ENCODE measurements around the gene ZNF467.

DNA sequence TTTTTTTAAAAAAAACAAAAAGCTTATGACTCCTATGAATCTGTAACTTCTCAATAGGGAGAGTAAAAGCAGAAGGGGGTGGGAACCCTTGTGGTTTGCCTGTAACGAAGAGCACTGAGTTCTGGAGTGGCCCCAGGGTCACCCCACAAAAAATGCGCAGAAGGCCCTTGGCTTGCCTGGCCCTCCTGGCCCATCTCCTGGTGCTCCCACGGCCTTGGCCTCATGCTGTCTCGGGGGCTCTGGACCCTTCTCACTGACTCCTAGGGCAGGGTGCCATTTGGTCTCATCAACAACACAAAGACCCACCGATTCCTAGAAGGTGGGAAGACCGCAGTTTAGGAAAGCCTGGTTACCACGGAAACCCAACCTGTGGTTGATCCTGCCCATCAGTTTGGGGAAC is 40.8 kb downstream of the ZNF467 start:
- TF ChIP-seq EZH2phosphoT487 (IDR thresholded peaks at IDR 0.05; ENCODE audit: borderline replicate concordance) (no peak), EZH2 (IDR thresholded peaks at IDR 0.05) (no peak), POLR2A (IDR thresholded peaks at IDR 0.05; ENCODE audit: borderline replicate concordance, extremely low read depth, insufficient read depth, insufficient read length) (no peak)
- TF ChIP-seq, protein P1, sequence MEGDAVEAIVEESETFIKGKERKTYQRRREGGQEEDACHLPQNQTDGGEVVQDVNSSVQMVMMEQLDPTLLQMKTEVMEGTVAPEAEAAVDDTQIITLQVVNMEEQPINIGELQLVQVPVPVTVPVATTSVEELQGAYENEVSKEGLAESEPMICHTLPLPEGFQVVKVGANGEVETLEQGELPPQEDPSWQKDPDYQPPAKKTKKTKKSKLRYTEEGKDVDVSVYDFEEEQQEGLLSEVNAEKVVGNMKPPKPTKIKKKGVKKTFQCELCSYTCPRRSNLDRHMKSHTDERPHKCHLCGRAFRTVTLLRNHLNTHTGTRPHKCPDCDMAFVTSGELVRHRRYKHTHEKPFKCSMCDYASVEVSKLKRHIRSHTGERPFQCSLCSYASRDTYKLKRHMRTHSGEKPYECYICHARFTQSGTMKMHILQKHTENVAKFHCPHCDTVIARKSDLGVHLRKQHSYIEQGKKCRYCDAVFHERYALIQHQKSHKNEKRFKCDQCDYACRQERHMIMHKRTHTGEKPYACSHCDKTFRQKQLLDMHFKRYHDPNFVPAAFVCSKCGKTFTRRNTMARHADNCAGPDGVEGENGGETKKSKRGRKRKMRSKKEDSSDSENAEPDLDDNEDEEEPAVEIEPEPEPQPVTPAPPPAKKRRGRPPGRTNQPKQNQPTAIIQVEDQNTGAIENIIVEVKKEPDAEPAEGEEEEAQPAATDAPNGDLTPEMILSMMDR (IDR thresholded peaks at IDR 0.05 in 2 of 3, conservative IDR thresholded peaks at IDR 0.05 in 1 of 3; ENCODE audit: borderline replicate concordance in 1 of 3, insufficient read depth in 1 of 3, low read depth in 2 of 3, low read length in 2 of 3): no peak
- TF ChIP-seq, protein P2, sequence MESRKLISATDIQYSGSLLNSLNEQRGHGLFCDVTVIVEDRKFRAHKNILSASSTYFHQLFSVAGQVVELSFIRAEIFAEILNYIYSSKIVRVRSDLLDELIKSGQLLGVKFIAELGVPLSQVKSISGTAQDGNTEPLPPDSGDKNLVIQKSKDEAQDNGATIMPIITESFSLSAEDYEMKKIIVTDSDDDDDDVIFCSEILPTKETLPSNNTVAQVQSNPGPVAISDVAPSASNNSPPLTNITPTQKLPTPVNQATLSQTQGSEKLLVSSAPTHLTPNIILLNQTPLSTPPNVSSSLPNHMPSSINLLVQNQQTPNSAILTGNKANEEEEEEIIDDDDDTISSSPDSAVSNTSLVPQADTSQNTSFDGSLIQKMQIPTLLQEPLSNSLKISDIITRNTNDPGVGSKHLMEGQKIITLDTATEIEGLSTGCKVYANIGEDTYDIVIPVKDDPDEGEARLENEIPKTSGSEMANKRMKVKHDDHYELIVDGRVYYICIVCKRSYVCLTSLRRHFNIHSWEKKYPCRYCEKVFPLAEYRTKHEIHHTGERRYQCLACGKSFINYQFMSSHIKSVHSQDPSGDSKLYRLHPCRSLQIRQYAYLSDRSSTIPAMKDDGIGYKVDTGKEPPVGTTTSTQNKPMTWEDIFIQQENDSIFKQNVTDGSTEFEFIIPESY (IDR thresholded peaks at IDR 0.05; ENCODE audit: extremely low read depth, insufficient replicate concordance, low read length): no peak
- TF ChIP-seq, protein P3, sequence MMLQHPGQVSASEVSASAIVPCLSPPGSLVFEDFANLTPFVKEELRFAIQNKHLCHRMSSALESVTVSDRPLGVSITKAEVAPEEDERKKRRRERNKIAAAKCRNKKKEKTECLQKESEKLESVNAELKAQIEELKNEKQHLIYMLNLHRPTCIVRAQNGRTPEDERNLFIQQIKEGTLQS (IDR thresholded peaks at IDR 0.05): no peak
- TF ChIP-seq, protein P4, sequence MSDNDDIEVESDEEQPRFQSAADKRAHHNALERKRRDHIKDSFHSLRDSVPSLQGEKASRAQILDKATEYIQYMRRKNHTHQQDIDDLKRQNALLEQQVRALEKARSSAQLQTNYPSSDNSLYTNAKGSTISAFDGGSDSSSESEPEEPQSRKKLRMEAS (IDR thresholded peaks at IDR 0.05): no peak

Measured in HCT116 (cell line).